A549 (cell line): ENCODE data around the gene ELP2. TPM values are rescaled to one million over a fixed set of nuclear protein-coding genes. Genes with fewer than 3 reads are reported as not detected.

ENCODE experiments used
- ATAC-seq, 2 experiments: fragments of 200-7000 bp in 1 of 2; fragments of >200 bp in 1 of 2; cut with Nextera tagmentation in 1 of 2; cut with Tn5 transposase in 1 of 2; 3 replicates each; pipeline versions ENCODE4 v1.8.0 to v1.9.1; 2018 to 2020; ENCODE audit warnings: mild to moderate bottlenecking in 1 of 2, moderate library complexity in 1 of 2
- CTCF ChIA-PET: fragments of 300-600 bp; sonication (Branson Sonifier 250); formaldehyde crosslinking; extraction: SDS; loops from one replicate; lab custom pipeline; 2021; ENCODE audit warnings: antibody characterized with exemption, inconsistent platforms; lab: Yijun Ruan, JAX
- POLR2A ChIA-PET: fragments of 350-600 bp; formaldehyde crosslinking; extraction: SDS; loops from one replicate; lab custom pipeline; 2021; ENCODE audit warnings: antibody characterized with exemption, inconsistent platforms; lab: Yijun Ruan, JAX
- DNase-seq, 2 experiments: peaks; one replicate each; pipeline versions ENCODE4 v3.0.0 to v3.0.0-alpha.2; 2011 to 2016; ENCODE audit warnings: low read depth in 1 of 2, low spot score in 1 of 2
- FAIRE-seq: peaks from 2 replicates; lab custom pipeline; 2011; peaks lifted over from hg19 to GRCh38; lab: Jason Lieb, UNC
- H3K27ac ChIP-seq, 2 experiments: fragments of >200 bp; sonication (Bioruptor Twin); formaldehyde crosslinking; 3 replicates each; pipeline ENCODE4 v1.5.1; 2016 to 2017
- H3K4me1 ChIP-seq: fragments of >200 bp; sonication (Bioruptor Twin); formaldehyde crosslinking; 3 replicates; pipeline ENCODE4 v1.6.1; 2016
- H3K4me2 ChIP-seq: fragments of >200 bp; sonication (Bioruptor Twin); formaldehyde crosslinking; 3 replicates; pipeline ENCODE4 v1.6.1; 2016
- H3K4me3 ChIP-seq: fragments of >200 bp; sonication (Bioruptor Twin); formaldehyde crosslinking; 3 replicates; pipeline ENCODE4 v1.5.1; 2016
- H3K9me3 ChIP-seq: fragments of >200 bp; sonication (Bioruptor Twin); formaldehyde crosslinking; 3 replicates; pipeline ENCODE4 v1.6.1; 2016
- CBX2 ChIP-seq: fragments of 200-600 bp; sonication (generic); IDR thresholded peaks from 2 replicates; pipeline ENCODE4 v1.6.1; 2016; ENCODE audit warnings: low read depth, mild to moderate bottlenecking, borderline replicate concordance
- CBX8 ChIP-seq: fragments of 200-600 bp; sonication (generic); IDR thresholded peaks from 2 replicates; pipeline ENCODE4 v1.6.1; 2016
- CEBPB ChIP-seq, 2 experiments: fragments of >200 bp in 1 of 2; sonication (Bioruptor Twin) in 1 of 2; formaldehyde crosslinking in 1 of 2; IDR thresholded peaks; 2 replicates each; pipeline ENCODE4 v1.6.1; 2012 to 2016
- CHD4 ChIP-seq: fragments of 200-600 bp; sonication (generic); IDR thresholded peaks from 2 replicates; pipeline ENCODE4 v1.6.1; 2016; ENCODE audit warnings: antibody characterized with exemption, mild to moderate bottlenecking, borderline replicate concordance
- EHF ChIP-seq: fragments of 250-450 bp; sonication (Bioruptor Pico); IDR thresholded peaks from 2 replicates; pipeline ENCODE4 v1.5.0; 2020; ENCODE audit warnings: mild to moderate bottlenecking
- ESRRA ChIP-seq: fragments of 150-350 bp; IDR thresholded peaks from 2 replicates; pipeline ENCODE4 v1.6.1; 2014; ENCODE audit warnings: mild to moderate bottlenecking, low read length, borderline replicate concordance
- FOSB ChIP-seq: fragments of 250-450 bp; sonication (Bioruptor Pico); IDR thresholded peaks from 2 replicates; pipeline ENCODE4 v1.5.0; 2020; ENCODE audit warnings: mild to moderate bottlenecking, moderate library complexity
- HDAC2 ChIP-seq: fragments of 200-600 bp; sonication (generic); IDR thresholded peaks from 2 replicates; pipeline ENCODE4 v1.6.1; 2016
- HOXA7 ChIP-seq: fragments of 250-450 bp; sonication (Bioruptor Pico); IDR thresholded peaks from 2 replicates; pipeline ENCODE4 v1.5.0; 2020; ENCODE audit warnings: mild to moderate bottlenecking, moderate library complexity
- HOXB5 ChIP-seq: fragments of 250-450 bp; sonication (Bioruptor Pico); IDR thresholded peaks from 2 replicates; pipeline ENCODE4 v1.5.0; 2020; ENCODE audit warnings: mild to moderate bottlenecking, moderate library complexity
- JUN ChIP-seq, 2 experiments: fragments of >200 bp; sonication (Bioruptor Twin); formaldehyde crosslinking; IDR thresholded peaks; 2 replicates in 1 of 2; 3 replicates in 1 of 2; pipeline ENCODE4 v1.6.1; 2016 to 2017
- KDM1A ChIP-seq: fragments of 200-600 bp; sonication (generic); IDR thresholded peaks from 2 replicates; pipeline ENCODE4 v1.6.1; 2016; ENCODE audit warnings: low read depth, mild to moderate bottlenecking
- KDM5A ChIP-seq: fragments of 200-600 bp; sonication (generic); IDR thresholded peaks from 2 replicates; pipeline ENCODE4 v1.6.1; 2016; ENCODE audit warnings: antibody characterized with exemption, mild to moderate bottlenecking
- MAZ ChIP-seq: fragments of 150-350 bp; IDR thresholded peaks from 2 replicates; pipeline ENCODE4 v1.6.1; 2014; ENCODE audit warnings: antibody characterized with exemption, low read depth, low read length, borderline replicate concordance
- MYC ChIP-seq: IDR thresholded peaks from 2 replicates; pipeline ENCODE4 v1.6.1; 2012; ENCODE audit warnings: mild to moderate bottlenecking, inconsistent platforms, low read length, improper control_type of control experiment, borderline replicate concordance
- NFE2L2 ChIP-seq: fragments of 150-350 bp; conservative IDR thresholded peaks from 2 replicates; pipeline ENCODE4 v1.6.1; 2014; ENCODE audit warnings: low read length
- NR3C1 ChIP-seq: fragments of >200 bp; sonication (Bioruptor Twin); formaldehyde crosslinking; IDR thresholded peaks from 3 replicates; pipeline ENCODE4 v1.6.1; 2017
- RARB ChIP-seq: fragments of 250-450 bp; sonication (Bioruptor Pico); IDR thresholded peaks from 2 replicates; pipeline ENCODE4 v1.8.0; 2021; ENCODE audit warnings: mild to moderate bottlenecking, moderate library complexity
- RCOR1 ChIP-seq: fragments of 150-350 bp; IDR thresholded peaks from 2 replicates; pipeline ENCODE4 v1.6.1; 2014; ENCODE audit warnings: antibody characterized with exemption, low read length, low read depth
- TFCP2L1 ChIP-seq: fragments of 250-450 bp; sonication (Bioruptor Pico); IDR thresholded peaks from 2 replicates; pipeline ENCODE4 v1.5.0; 2021; ENCODE audit warnings: mild to moderate bottlenecking
- TP53 ChIP-seq: fragments of 250-450 bp; sonication (Bioruptor Pico); IDR thresholded peaks from 2 replicates; pipeline ENCODE4 v1.5.0; 2021; ENCODE audit warnings: mild to moderate bottlenecking, moderate library complexity
- ZC3H11A ChIP-seq: fragments of 450-650 bp; IDR thresholded peaks from 2 replicates; pipeline ENCODE4 v1.6.1; 2014; ENCODE audit warnings: antibody characterized with exemption, mild to moderate bottlenecking
- WGBS: methylation state at CpG from one replicate; pipeline ENCODE4 v1.1.6; 2017; ENCODE audit errors: missing lambda C conversion rate; 5-methylcytosine and 5-hydroxymethylcytosine counted together
- polyA plus RNA-seq, 4 experiments: library from polyadenylated mRNA; depleted of rRNA in 3 of 4; stranded (reverse); fragments of >200 nt; fragmentation: RNase III in 1 of 4; extraction: RNeasy Plus Mini Kit Qiagen cat#74134 plus additional on column Dnase treatment in 1 of 4; gene quantifications; 2 replicates in 3 of 4; 3 replicates in 1 of 4; pipeline ENCODE4 v1.2.3, GENCODE V29; 2011 to 2017
- TF ChIP-seq, protein P1 (sequence below): IDR thresholded peaks from 2 replicates; pipeline ENCODE4 v1.6.1; 2012
- TF ChIP-seq, protein P2 (sequence below): fragments of 450-650 bp; IDR thresholded peaks from 2 replicates; pipeline ENCODE4 v1.6.1; 2014; ENCODE audit warnings: antibody characterized with exemption
- TF ChIP-seq, protein P3 (sequence below): fragments of >200 bp; sonication (Bioruptor Twin); formaldehyde crosslinking; IDR thresholded peaks from 3 replicates; pipeline ENCODE4 v1.5.1; 2016

ELP2 gene
- polyA plus RNA-seq, 2 of the 4 experiments (the other 2 are of a cell fraction) = 28.8 to 73.4 TPM

DNA sequence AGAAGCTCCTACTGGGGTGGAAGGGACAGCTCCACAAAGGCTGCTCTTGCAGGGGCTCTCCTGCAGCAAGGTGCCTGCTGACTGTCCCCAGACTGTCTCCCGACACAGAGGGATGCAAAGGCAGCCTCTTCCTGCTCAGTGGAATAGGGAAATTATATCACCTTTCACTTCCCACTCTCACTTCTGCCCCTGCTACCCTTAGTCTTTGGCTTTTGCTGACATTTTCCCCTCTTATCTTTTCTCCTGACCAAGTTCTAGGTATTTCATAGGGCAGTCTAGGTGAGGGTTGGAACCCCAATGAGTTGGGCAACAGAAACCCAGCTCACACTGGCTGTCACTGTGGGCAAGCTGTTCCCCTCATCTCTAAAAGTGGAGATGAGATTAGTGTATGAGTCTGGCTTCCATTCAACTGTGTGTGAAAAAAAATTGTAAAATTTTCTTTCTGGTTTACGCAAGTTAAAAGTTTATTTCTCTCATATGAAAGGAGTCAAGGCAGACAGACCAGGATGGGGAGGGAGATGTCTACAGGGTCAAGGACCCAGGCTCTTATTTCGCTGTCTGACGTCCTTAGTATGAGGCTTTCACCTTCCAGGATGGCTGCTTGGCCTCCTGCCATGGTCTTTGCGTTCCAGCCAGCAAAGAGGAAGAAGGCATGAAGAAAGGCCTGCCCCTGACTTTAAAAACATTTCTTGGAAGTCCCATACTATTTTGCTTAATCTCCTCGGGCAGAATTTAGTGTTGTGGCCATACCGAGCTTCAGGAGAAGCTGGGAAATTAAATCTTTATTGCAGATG is 50.1 kb downstream of the ELP2 start:
- ATAC-seq (no peak), FAIRE-seq (no peak)
- Histone ChIP-seq H3K4me1 (no peaks in the 10 kb centered on the region), H3K4me2 (no peak overlapping the region)
- TF ChIP-seq FOSB (CRISPR knock-in tag) = no peak
- TF ChIP-seq, all 56 proteins: peak for 0
- ChIA-PET POLR2A (no interaction called here), CTCF (interaction anchor here (0.6 kb wide), 1 partner anchor 134 kb away, joined by 3 read pairs; no protein-coding TSS in a partner anchor)
- Histone ChIP-seq H3K27ac (no peak overlapping the region), H3K4me3 (no peak overlapping the region), H3K9me3 (no peaks in the 10 kb centered on the region)
- 73% methylated on average over 7 of the region's 7 CpGs for WGBS
- DNase-seq = no peak

DNA sequence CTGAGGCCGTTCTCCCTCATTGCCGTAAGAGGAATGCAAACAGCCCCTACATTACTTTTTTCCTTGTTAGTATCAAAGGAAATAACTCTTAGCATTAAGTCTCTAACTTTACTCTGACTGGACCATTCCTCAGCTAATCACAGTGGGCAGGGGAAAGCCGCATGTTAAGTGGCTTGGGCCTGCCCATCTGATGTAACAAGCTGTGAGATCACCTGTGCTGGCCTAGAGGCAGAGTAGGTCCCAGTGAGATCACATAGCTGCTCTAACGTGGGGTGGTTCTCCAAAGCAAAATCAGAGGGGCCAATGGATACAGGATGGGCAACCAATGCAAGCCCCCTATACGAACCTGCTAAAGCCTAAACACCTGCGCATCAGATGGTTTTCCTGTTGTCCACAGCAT is 51.7 kb downstream of the ELP2 start:
- no peak for TF ChIP-seq EHF (CRISPR knock-in tag)
- no peak for TF ChIP-seq ZC3H11A
- TF ChIP-seq FOSB (CRISPR knock-in tag) = no peak
- TF ChIP-seq HDAC2 = no peak
- TF ChIP-seq CBX2 = no peak
- TF ChIP-seq TP53 = no peak
- TF ChIP-seq KDM5A = no peak
- no peak for TF ChIP-seq CHD4
- TF ChIP-seq, protein P1, sequence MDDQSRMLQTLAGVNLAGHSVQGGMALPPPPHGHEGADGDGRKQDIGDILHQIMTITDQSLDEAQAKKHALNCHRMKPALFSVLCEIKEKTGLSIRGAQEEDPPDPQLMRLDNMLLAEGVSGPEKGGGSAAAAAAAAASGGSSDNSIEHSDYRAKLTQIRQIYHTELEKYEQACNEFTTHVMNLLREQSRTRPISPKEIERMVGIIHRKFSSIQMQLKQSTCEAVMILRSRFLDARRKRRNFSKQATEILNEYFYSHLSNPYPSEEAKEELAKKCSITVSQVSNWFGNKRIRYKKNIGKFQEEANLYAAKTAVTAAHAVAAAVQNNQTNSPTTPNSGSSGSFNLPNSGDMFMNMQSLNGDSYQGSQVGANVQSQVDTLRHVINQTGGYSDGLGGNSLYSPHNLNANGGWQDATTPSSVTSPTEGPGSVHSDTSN = no peak
- no peak for TF ChIP-seq NR3C1
- no peak for TF ChIP-seq MAZ
- TF ChIP-seq KDM1A = no peak
- ChIA-PET POLR2A (no interaction called here), CTCF (no interaction called here)
- Histone ChIP-seq H3K9me3 (no peaks in the 10 kb centered on the region), H3K27ac (no peak overlapping the region), H3K4me1 (no peaks in the 10 kb centered on the region), H3K4me2 (no peak overlapping the region), H3K4me3 (no peak overlapping the region)
- ATAC-seq = no peak
- FAIRE-seq = no peak
- WGBS = 100% methylated on average over 1 of the region's 6 CpGs
- no peak for DNase-seq

DNA sequence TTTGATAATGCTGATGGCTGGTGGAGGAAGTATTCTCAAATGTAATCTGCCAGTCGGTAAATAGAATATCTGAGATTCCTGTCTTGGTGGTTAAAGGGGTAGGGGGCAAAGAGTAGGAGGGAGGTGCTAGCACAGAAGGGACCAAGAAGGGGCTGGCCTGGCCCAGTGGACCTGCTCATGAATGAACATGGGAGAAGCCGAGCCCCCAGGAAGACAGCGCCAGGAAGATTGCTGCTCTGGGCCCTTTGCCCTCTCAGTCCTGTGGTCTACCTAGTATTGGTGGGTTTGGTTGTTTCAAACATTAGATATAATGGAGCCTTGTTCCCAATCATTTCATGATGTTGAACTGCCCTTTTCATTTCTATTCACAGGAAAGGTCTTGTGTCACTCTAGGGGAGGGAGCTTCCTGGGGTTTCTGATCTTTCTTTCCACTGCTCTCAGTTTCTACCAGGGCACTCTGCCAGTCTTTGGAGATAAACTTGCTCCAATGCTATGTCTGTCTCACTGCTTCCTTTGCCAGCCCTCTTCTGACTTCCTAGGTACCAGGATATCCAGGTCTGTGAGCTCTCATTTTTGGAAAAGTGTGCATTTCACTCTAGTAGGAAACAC is 52.3 kb downstream of the ELP2 start:
- ATAC-seq = no peak
- CTCF ChIA-PET = no interaction called here

More for the DNA sequence above, 52.3 kb downstream of the ELP2 start:
- FAIRE-seq = no peak
- no peaks in the 10 kb centered on the region for H3K4me1 ChIP-seq
- H3K27ac ChIP-seq = no peak overlapping the region
- TF ChIP-seq, protein P2, sequence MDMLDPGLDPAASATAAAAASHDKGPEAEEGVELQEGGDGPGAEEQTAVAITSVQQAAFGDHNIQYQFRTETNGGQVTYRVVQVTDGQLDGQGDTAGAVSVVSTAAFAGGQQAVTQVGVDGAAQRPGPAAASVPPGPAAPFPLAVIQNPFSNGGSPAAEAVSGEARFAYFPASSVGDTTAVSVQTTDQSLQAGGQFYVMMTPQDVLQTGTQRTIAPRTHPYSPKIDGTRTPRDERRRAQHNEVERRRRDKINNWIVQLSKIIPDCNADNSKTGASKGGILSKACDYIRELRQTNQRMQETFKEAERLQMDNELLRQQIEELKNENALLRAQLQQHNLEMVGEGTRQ = no peak
- TF ChIP-seq HDAC2 (no peak), KDM1A (no peak), HOXB5 (CRISPR knock-in tag) (no peak), ESRRA (no peak), EHF (CRISPR knock-in tag) (no peak), HOXA7 (no peak), CBX8 (no peak), TFCP2L1 (CRISPR knock-in tag) (no peak), RCOR1 (no peak), NFE2L2 (no peak), MYC (no peak), CEBPB (IDR thresholded peaks at IDR 0.05) (no peak), JUN (IDR thresholded peaks at IDR 0.05) (no peak), RARB (CRISPR knock-in tag) (no peak)
- TF ChIP-seq, protein P1 = no peak
- TF ChIP-seq, protein P3, sequence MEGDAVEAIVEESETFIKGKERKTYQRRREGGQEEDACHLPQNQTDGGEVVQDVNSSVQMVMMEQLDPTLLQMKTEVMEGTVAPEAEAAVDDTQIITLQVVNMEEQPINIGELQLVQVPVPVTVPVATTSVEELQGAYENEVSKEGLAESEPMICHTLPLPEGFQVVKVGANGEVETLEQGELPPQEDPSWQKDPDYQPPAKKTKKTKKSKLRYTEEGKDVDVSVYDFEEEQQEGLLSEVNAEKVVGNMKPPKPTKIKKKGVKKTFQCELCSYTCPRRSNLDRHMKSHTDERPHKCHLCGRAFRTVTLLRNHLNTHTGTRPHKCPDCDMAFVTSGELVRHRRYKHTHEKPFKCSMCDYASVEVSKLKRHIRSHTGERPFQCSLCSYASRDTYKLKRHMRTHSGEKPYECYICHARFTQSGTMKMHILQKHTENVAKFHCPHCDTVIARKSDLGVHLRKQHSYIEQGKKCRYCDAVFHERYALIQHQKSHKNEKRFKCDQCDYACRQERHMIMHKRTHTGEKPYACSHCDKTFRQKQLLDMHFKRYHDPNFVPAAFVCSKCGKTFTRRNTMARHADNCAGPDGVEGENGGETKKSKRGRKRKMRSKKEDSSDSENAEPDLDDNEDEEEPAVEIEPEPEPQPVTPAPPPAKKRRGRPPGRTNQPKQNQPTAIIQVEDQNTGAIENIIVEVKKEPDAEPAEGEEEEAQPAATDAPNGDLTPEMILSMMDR = no peak
- TF ChIP-seq, all 56 proteins: peak for 0
- DNase-seq = no peak
- H3K9me3 ChIP-seq = no peaks in the 10 kb centered on the region
- WGBS = 84% methylated on average over 3 of the region's 3 CpGs
- H3K4me2 ChIP-seq = no peak overlapping the region
- POLR2A ChIA-PET = no interaction called here
- no peak overlapping the region for H3K4me3 ChIP-seq
